SH-SY5Y (cell line): Measurements from ENCODE around the gene RNF11.

Experiments used
- GATA2 ChIP-seq: IDR thresholded peaks from 2 replicates; pipeline ENCODE4 v1.6.1; 2011; ENCODE audit warnings: mild to moderate bottlenecking, low read depth, low read length
- GATA3 ChIP-seq: IDR thresholded peaks from 2 replicates; pipeline ENCODE4 v1.6.1; 2011; ENCODE audit warnings: low read depth, mild to moderate bottlenecking, low read length, moderate library complexity

DNA sequence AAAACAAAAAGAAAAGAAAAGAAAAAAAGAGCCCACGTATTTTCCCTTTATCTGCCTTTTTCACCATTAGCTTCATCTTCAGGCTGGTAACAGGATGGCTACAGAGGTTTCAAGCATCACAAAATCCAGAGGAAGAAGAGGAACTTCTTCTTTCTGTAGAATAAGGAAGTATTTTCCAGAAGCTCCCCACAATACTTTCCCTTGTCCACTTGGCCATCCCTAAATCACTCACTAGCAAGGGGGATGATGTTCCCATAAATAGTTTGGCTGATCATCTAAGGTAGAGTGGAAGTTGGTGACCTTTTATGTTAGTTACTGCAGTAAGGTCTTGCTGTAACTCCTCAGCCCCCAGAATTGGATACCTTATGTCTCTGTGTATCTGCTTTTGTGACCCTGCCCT is 45.1 kb upstream of the RNF11 start:
- no peak for TF ChIP-seq GATA2
- TF ChIP-seq GATA3, result no peak
